ENCODE measurements around the gene SLC6A5. TPM values are rescaled to one million over a fixed set of nuclear protein-coding genes. Genes with fewer than 3 reads are reported as not detected.
A peak's percentile ranks its signal among the peaks of the same experiment; 100 is the strongest.

SLC6A5 gene
- total RNA-seq, 1 donor from 2014 or later, result not detected

DNA sequence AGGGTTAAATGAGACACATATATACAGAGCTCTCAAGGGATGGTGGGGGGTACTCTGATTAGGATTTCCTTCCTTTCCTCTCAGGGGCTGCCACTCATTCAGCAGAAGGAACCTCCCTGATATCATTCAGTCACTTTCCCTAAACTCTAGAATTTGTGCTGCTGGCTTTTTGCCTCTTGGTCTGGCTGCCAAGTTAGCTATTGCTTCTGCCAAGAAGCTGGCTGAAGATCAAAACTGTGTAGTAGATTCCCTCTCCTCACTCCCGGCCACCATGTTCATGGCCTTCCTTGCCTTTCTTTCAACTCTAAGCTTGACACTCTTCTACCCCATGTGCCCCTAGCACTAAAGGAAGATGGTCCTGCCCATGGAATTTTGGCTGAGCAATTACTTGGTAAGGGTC lies 18.7 kb downstream of the SLC6A5 start:
- peak; percentile 73 for ATAC-seq

DNA sequence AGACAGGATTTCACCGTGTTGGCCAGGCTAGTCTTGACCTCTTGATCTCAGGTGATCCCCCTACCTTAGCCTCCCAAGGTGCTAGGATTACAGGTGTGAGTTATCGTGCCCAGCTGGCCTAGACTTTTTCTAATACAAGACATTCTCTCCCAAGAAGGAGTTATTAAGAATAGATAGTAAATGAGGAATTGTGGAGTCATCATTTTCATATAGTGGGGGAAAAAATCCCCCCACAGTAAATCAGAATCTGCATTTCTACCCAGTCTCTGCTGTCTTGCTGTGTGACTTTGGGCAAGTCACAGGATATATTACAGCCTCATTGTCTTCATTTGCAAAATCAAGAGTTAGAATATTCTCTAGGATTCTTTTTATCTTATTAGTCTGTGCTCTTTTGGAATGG lies 21.6 kb downstream of the SLC6A5 start:
- ATAC-seq (no peak), DNase-seq (ENCODE audit: low spot score) (no peak)

More for the DNA sequence above, 18.7 kb downstream of the SLC6A5 start:
- DNase-seq (ENCODE audit: low spot score), result no peak

DNA sequence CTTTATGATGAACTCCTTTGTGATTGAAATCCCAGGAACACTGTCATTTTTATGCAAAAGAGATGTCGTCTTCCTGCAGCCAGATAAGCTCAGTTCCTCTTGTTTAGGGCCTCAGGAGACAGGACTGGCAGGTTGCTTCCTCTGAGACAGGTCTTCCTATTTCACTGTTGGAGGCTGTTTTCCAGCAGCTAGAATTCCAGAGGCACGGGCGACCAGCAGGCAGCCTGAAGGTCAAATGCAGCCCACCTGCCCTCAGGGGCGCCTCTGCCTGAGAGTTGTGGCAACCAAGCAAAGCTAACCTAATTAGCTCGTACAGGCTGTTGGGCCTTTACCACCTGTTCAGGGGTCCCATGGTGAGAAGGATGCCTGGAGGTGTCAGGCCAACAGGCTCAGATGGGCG lies 22.3 kb downstream of the SLC6A5 start:
- ATAC-seq (no peak), DNase-seq (ENCODE audit: low spot score) (no peak)

- no peak for DNase-seq (ENCODE audit: low spot score)
Observed at GRCh38 chr11:20623252-20623651, 23.8 kb downstream of the SLC6A5 start.

GRCh38 chr11:20626279-20626678 lies 26.9 kb downstream of the SLC6A5 start:
- DNase-seq (ENCODE audit: low spot score) (no peak), ATAC-seq (no peak)

More at GRCh38 chr11:20623252-20623651, 23.8 kb downstream of the SLC6A5 start:
- ATAC-seq, result no peak

DNA sequence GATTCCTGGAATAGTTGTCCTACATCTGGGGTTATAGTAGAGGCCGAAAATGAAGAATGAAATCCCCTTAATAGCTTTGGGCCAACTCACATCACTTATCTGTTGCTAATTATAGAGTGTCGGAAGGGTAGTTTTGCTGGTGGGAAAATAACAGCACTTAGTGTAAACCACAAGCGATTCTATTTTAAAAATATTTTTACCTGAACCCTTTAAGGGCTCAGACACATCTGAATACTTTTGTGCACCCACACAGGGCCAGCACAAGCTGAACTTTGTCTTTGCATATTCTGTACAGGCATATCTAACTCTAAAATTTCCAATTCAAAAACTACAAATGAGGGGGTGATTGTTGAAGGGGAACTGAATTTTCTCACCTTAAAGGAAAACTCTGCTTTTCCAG lies 27.6 kb downstream of the SLC6A5 start:
- ATAC-seq (no peak), DNase-seq (ENCODE audit: low spot score) (no peak)

DNA sequence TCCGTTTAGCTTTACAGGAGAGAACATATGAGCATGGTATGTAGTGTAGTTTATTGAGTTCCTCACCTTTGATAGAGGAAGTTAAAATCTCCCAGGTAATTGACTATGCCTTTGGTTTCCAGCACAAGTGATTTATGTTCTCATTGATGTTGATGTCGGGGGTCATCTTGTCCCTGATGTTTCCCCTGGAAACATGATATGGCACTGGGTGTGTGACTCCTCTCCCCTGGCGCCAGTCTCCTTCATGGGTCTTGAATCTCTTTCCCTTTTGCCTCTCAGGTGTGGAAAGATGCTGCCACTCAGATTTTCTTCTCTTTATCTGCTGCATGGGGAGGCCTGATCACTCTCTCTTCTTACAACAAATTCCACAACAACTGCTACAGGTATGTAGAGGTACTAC lies 28.3 kb downstream of the SLC6A5 start:
- ATAC-seq (no peak), DNase-seq (ENCODE audit: low spot score) (no peak)

GRCh38 chr11:20631519-20632168 lies 32.2 kb downstream of the SLC6A5 start:
- DNase-seq (ENCODE audit: low spot score) (no peak), ATAC-seq (peak; percentile 23)

DNA sequence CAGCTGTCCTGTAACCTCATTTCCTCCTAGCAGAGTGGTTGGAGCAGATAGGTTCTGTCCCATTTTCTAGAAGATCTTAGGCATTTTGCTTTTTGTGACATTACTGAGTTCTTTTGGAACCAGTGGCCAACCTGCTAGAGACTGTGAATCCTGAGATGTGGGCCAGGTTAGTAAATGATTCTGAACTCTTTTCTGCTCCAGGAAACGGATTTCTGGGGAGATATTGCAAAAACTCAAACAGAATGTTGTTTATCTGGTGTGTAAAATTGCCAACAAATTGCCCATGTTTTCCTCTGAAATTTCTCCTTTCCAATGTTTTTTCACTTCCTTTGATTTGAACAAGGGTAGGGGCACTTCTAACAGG lies 32.7 kb downstream of the SLC6A5 start:
- ATAC-seq, result peak; percentile 66
- no peak for DNase-seq (ENCODE audit: low spot score)

DNA sequence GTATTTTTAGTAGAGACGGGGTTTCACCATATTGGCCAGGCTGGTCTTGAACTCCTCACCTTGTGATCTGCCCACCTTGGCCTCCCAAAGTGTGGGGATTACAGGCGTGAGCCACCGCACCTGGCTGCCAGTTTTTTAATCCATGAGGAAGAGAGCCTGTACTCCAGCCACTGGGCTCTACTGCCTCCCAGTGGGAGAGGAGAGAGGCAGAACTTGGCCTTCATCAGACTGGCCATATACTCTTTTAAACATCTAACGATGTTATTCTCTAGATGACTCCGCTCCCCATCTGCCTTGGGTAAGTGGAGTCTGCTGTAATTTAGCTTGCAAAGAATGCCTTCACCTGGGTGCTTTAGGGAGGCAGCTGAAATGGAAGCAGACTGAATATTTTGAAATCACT lies 34.6 kb downstream of the SLC6A5 start:
- DNase-seq (ENCODE audit: low spot score), result no peak
- peak; percentile 45 for ATAC-seq

GRCh38 chr11:20634781-20635180 lies 35.4 kb downstream of the SLC6A5 start:
- no peak for DNase-seq (ENCODE audit: low spot score)
- ATAC-seq, result no peak

DNA sequence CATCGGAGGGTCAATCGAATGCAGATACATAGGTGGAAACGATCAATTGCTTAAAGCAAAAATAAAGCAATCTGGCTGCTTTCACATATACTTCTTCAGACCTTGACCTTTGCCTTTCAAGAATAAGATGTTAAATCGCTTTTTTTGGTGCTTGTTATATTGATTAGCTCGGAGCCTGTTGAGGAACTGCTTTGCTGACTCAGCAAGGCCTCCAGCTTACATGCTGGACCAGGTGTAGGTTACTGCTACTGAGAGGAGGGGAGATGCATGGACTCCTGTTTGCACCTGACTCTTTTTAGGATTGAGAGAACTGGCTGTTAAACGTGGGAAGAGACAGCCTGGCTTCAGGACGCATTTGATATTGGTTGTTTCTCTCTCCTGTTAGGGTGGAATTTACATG lies 38.7 kb downstream of the SLC6A5 start:
- no peak for DNase-seq (ENCODE audit: low spot score)
- no peak for ATAC-seq

DNA sequence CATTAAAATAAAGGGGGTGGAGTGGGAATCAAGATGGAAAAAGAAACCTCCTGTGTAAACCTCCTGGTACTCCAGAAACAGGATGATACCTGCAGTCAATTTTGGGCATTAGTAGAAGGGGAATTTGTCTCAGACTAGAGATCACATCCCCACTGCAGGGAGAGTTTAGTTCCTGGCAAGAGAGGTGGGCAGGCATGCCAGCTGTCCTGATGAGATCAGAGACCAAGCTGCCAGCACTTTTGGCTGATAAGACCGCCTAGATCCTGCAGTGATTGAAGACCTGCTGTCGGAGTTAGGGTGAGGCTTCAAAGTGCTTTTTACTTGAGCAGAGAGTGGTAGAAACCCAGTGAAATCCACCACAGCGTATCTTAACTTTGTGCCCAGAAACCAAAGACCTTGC lies 40.3 kb downstream of the SLC6A5 start:
- no peak for DNase-seq (ENCODE audit: low spot score)
- ATAC-seq, result peak; percentile 79

DNA sequence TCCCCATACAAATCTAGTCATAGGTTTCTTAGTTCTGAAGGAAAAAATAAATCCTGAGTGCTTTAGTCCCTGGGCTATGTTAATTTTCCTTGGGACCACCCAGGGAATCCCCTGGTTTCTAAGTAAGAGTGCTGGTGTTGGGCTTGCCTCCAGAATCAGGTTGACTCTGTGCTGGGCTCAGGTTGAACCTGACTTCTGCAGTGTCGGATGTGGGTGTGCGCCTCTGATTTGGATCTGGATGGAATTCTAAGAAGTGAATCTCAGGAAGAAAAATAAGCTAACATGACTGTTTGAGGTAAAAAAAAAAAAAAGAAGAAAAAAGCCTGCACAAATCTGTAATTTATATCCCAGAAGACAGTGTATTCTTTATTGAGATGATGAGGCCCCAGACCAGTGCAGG lies 41.0 kb downstream of the SLC6A5 start:
- no peak for DNase-seq (ENCODE audit: low spot score)
- no peak for ATAC-seq

DNA sequence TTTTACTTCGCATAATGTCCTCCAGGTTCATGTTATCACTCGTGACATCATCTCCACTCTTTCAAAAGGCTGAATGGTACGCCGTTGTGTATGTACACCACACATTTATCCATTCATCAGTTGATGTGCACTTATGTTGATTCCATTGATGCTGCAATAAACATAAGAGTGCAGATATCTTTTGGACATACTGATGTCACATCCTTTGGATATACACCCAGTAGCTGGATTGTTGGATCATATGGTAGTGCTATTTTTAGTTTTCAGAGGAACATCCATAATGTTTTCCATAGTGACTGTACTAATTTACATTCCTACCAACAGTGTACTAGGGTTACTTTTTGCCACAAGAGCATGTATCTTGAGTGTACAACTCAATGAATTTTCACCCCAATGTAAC lies 45.0 kb downstream of the SLC6A5 start:
- ATAC-seq (no peak), DNase-seq (ENCODE audit: low spot score) (no peak)

- ATAC-seq (peak; percentile 98), DNase-seq (ENCODE audit: low spot score) (no peak)
Observed at GRCh38 chr11:20647976-20648565, 48.7 kb downstream of the SLC6A5 start.

DNA sequence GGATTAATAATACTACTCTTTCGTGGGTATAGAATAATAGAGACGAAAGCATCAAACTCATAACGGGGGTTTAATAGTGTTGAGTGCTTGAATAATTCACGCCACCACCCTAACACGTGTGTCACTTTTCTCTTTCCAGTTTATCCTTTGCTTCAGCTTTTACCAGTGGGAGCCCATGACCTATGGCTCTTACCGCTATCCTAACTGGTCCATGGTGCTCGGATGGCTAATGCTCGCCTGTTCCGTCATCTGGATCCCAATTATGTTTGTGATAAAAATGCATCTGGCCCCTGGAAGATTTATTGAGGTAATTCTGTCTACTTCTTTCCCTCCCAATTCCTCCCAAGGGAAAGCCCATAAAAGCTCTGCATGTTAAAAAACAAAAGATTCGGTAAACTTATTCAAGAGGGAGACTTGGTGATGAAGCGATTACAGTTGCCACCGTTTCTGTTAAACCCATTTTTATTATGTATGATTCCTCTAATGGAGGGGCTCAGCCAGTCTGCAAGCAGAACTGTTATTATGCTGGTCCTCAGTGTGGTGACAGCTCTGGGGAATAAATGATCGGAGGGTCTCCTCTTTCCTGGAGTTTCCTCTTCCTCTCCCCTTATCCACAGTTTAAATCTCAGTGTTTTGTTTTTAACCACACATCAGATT lies 52.9 kb downstream of the SLC6A5 start:
- ATAC-seq, result no peak
- no peak for DNase-seq (ENCODE audit: low spot score)

DNA sequence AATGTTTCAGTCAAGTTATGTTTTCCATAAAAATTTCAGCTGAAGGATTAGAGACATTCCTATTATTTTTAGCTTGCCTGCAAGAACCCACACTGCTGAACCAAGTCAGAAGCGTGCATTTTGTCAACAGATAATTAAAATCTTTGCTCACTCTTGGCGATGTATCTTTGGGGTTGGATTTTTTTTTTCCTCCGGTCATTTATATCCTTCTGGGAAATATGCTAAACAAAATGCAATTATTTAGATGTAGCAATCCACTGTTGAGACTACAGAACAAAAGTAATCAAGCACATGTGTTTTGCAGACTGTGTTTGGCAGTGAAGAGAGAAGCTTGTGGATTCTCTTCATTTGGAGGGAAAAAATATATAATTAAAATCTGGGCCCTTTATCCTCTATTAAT lies 54.6 kb downstream of the SLC6A5 start:
- no peak for DNase-seq (ENCODE audit: low spot score)
- ATAC-seq, result no peak

GRCh38 chr11:20656901-20657300 lies 57.5 kb downstream of the SLC6A5 start:
- no peak for ATAC-seq
- no peak for DNase-seq (ENCODE audit: low spot score)

DNA sequence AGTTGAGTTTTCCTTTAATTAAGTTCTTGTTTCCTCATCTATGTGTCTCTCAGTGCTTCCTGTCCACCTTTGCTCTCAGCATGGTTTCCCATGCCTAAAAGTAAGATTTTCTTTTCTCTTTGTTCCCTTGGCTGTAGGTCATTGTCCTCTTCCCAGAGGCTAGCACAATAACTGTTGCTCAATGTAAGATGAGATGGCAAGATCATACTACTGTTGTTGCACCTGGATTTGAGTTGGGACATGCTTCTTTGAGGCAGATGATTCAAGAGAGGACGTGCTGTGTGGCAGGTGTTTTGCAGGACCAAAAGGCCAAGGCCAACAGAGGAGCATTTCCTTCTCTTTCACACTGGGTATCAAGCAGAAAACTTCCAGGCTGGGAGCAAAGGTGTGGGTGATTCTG lies 58.7 kb downstream of the SLC6A5 start:
- no peak for ATAC-seq

GRCh38 chr11:20661445-20661844 lies 62.0 kb downstream of the SLC6A5 start:
- ATAC-seq (no peak), DNase-seq (ENCODE audit: low spot score) (no peak)

More for the DNA sequence above, 58.7 kb downstream of the SLC6A5 start:
- no peak for DNase-seq (ENCODE audit: low spot score)

GRCh38 chr11:20661850-20662249 lies 62.4 kb downstream of the SLC6A5 start:
- ATAC-seq (no peak), DNase-seq (ENCODE audit: low spot score) (no peak)

Data from left lobe of liver (tissue), 2 donors.